Measurements from ENCODE around the gene ITGB5. TPM values are rescaled to one million over a fixed set of nuclear protein-coding genes. Genes with fewer than 3 reads are reported as not detected.

Gene ITGB5
- total RNA-seq, 4 donors from 2014 or later = 159 to 397 (median 245) TPM

DNA sequence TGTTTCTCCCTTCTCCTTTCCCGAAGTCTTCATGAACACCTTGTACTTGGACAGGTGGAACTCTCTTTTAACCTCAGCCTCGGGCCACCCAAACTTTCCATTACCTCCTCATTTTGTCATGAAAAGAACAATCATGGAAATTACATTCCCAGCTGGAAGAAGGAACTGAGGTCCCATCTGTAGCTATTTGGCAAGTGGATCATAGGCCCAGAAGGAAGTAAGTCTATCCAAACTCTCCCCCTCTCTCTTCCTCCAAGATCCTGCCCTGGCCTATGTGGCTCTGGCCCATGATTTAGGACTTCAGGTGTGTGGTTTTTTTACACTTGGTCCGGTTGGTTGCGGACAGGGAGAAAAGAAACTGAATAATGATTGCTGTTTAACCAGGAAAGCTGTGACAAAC lies 44.1 kb downstream of the ITGB5 start:
- Histone ChIP-seq H3K36me3 (peaks cover 41% of the 10 kb centered on the region), H3K27ac (no peak overlapping the region)
- 86% methylated on average over 4 of the region's 4 CpGs for WGBS

DNA sequence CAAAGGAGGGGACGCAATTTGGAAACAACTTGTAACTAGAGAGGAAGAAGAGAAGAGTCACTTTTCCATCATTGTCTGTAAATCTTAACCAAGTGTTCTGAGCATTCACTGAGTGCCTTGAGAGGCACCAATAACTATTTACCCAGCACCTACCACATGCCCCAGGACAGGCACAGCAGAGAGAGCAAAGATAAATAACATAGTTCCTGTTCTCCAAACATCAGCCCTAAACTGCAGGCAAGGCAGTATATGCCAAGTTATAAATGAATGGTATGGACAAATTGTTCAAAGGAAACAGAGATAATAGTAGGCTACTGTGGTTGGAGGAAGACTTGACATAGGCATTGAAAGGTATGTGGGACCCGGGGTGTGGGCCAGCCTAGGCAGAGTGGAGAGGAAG lies 45.6 kb downstream of the ITGB5 start:
- H3K27ac ChIP-seq = no peak overlapping the region
- no peak for DNase-seq (ENCODE audit: low spot score in 2 of 2)
- H3K4me1 ChIP-seq = peaks cover 60% of the 10 kb centered on the region
- H3K9me3 ChIP-seq = no peaks in the 10 kb centered on the region
- 93% methylated on average over 2 of the region's 2 CpGs for WGBS
- no peaks in the 10 kb centered on the region for H3K27me3 ChIP-seq
- no peak overlapping the region for H3K4me3 ChIP-seq
- peaks cover 30% of the 10 kb centered on the region for H3K36me3 ChIP-seq
- TF ChIP-seq EP300 (IDR thresholded peaks at IDR 0.05) (no peak), POLR2A (IDR thresholded peaks at IDR 0.05) (no peak), POLR2AphosphoS5 (IDR thresholded peaks at IDR 0.05) (no peak), CTCF (IDR thresholded peaks at IDR 0.05) (no peak)

More for the DNA sequence above, 44.1 kb downstream of the ITGB5 start:
- no peak overlapping the region for H3K4me3 ChIP-seq
- peaks cover 48% of the 10 kb centered on the region for H3K4me1 ChIP-seq
- no peak for TF ChIP-seq POLR2A (IDR thresholded peaks at IDR 0.05)
- TF ChIP-seq EP300 (IDR thresholded peaks at IDR 0.05) = no peak
- TF ChIP-seq POLR2AphosphoS5 (IDR thresholded peaks at IDR 0.05) = no peak
- no peak for TF ChIP-seq CTCF (IDR thresholded peaks at IDR 0.05)
- H3K9me3 ChIP-seq = no peaks in the 10 kb centered on the region
- no peaks in the 10 kb centered on the region for H3K27me3 ChIP-seq
- DNase-seq (ENCODE audit: low spot score in 2 of 2) = no peak

GRCh38 chr3:124840331-124840730 lies 46.8 kb downstream of the ITGB5 start:
- H3K27ac ChIP-seq = peak overlapping the region; percentile 14
- no peak for DNase-seq (ENCODE audit: low spot score in 2 of 2)
- H3K4me3 ChIP-seq = no peak overlapping the region
- TF ChIP-seq POLR2AphosphoS5 (IDR thresholded peaks at IDR 0.05) (no peak), EP300 (IDR thresholded peaks at IDR 0.05) (no peak), POLR2A (IDR thresholded peaks at IDR 0.05) (no peak), CTCF (IDR thresholded peaks at IDR 0.05) (no peak)
- peaks cover 60% of the 10 kb centered on the region for H3K4me1 ChIP-seq
- WGBS = 95% methylated on average over 2 of the region's 2 CpGs
- no peaks in the 10 kb centered on the region for H3K27me3 ChIP-seq
- no peaks in the 10 kb centered on the region for H3K9me3 ChIP-seq
- H3K36me3 ChIP-seq = peaks cover 29% of the 10 kb centered on the region

- no peak for TF ChIP-seq POLR2AphosphoS5 (IDR thresholded peaks at IDR 0.05)
- TF ChIP-seq POLR2A (IDR thresholded peaks at IDR 0.05) = no peak
- no peak for TF ChIP-seq EP300 (IDR thresholded peaks at IDR 0.05)
- TF ChIP-seq CTCF (IDR thresholded peaks at IDR 0.05) = no peak
- no peaks in the 10 kb centered on the region for H3K27me3 ChIP-seq
- peaks cover 29% of the 10 kb centered on the region for H3K36me3 ChIP-seq
- H3K9me3 ChIP-seq = no peaks in the 10 kb centered on the region
- no peak for DNase-seq (ENCODE audit: low spot score in 2 of 2)
- peaks cover 60% of the 10 kb centered on the region for H3K4me1 ChIP-seq
- H3K4me3 ChIP-seq = no peak overlapping the region
- H3K27ac ChIP-seq = peak overlapping the region; percentile 14
Observed at GRCh38 chr3:124839896-124840295, 47.3 kb downstream of the ITGB5 start.

GRCh38 chr3:124838963-124839362 lies 48.2 kb downstream of the ITGB5 start:
- H3K4me1 ChIP-seq = peaks cover 60% of the 10 kb centered on the region
- TF ChIP-seq CTCF (IDR thresholded peaks at IDR 0.05) (no peak), POLR2AphosphoS5 (IDR thresholded peaks at IDR 0.05) (no peak), POLR2A (IDR thresholded peaks at IDR 0.05) (no peak), EP300 (IDR thresholded peaks at IDR 0.05) (no peak)

More at GRCh38 chr3:124838963-124839362, 48.2 kb downstream of the ITGB5 start:
- DNase-seq (ENCODE audit: low spot score in 2 of 2) = no peak
- Histone ChIP-seq H3K4me3 (no peak overlapping the region), H3K9me3 (no peaks in the 10 kb centered on the region), H3K27ac (peak overlapping the region; percentile 89), H3K36me3 (peaks cover 29% of the 10 kb centered on the region), H3K27me3 (no peaks in the 10 kb centered on the region)
- 88% methylated on average over 3 of the region's 3 CpGs for WGBS

Measured in suprapubic skin (tissue), 4 donors.